HuH-7 (cell line): Measurements from ENCODE around the gene TMEM272.
"Not testable (repeated sequence)": the region's sequence is repeated elsewhere in the genome, so short reads cannot be mapped to it uniquely, and the experiment has no call there.

ENCODE experiments used
- DNase-seq: peaks from one replicate; pipeline ENCODE4 v3.0.0; 2011; ENCODE audit warnings: low spot score

The TMEM272 gene

GRCh38 chr13:51824712-51825111 lies 20.3 kb downstream of the TMEM272 start:
- DNase-seq: not testable (repeated sequence)

- no peak for DNase-seq
These were observed 21.1 kb downstream of the TMEM272 start for GRCh38 chr13:51823863-51824262.

- DNase-seq: no peak
These were observed 21.6 kb downstream of the TMEM272 start for GRCh38 chr13:51823359-51823758.

- no peak for DNase-seq
These were observed 22.7 kb downstream of the TMEM272 start for GRCh38 chr13:51822106-51822815.

GRCh38 chr13:51821606-51822005 lies 23.4 kb downstream of the TMEM272 start:
- DNase-seq: no peak

- no peak for DNase-seq
These were observed 24.9 kb downstream of the TMEM272 start for GRCh38 chr13:51820016-51820597.

GRCh38 chr13:51819544-51819943 lies 25.4 kb downstream of the TMEM272 start:
- DNase-seq: no peak

GRCh38 chr13:51818781-51819511 lies 26.0 kb downstream of the TMEM272 start:
- DNase-seq: no peak

GRCh38 chr13:51818276-51818675 lies 26.7 kb downstream of the TMEM272 start:
- no peak for DNase-seq

- no peak for DNase-seq
These were observed 27.3 kb downstream of the TMEM272 start for GRCh38 chr13:51817717-51818116.

- no peak for DNase-seq
These were observed 28.2 kb downstream of the TMEM272 start for GRCh38 chr13:51816604-51817249.

- DNase-seq: no peak
These were observed 29.1 kb downstream of the TMEM272 start for GRCh38 chr13:51815848-51816247.

GRCh38 chr13:51814825-51815650 lies 29.9 kb downstream of the TMEM272 start:
- peak; percentile 72 for DNase-seq

GRCh38 chr13:51814071-51814470 lies 30.9 kb downstream of the TMEM272 start:
- DNase-seq: no peak

- DNase-seq: no peak
These were observed 33.0 kb downstream of the TMEM272 start for GRCh38 chr13:51811920-51812451.

- no peak for DNase-seq
These were observed 33.9 kb downstream of the TMEM272 start for GRCh38 chr13:51811046-51811445.

- DNase-seq: no peak
These were observed 36.2 kb downstream of the TMEM272 start for GRCh38 chr13:51808811-51809210.

- DNase-seq: no peak
These were observed 37.9 kb downstream of the TMEM272 start for GRCh38 chr13:51807041-51807440.

GRCh38 chr13:51806566-51806965 lies 38.4 kb downstream of the TMEM272 start:
- no peak for DNase-seq

GRCh38 chr13:51805925-51806324 lies 39.1 kb downstream of the TMEM272 start:
- DNase-seq: no peak

GRCh38 chr13:51805313-51805712 lies 39.7 kb downstream of the TMEM272 start:
- DNase-seq: no peak
